ENCODE data around the gene SV2B. TPM values are rescaled to one million over a fixed set of nuclear protein-coding genes. Genes with fewer than 3 reads are reported as not detected.

The SV2B gene
- total RNA-seq, 1 experiment from 2014 or later = 1.4 TPM

GRCh38 chr15:91290553-91290952 is 190.5 kb downstream of the SV2B start (continued):
- TF ChIP-seq ZSCAN18 (CRISPR knock-in tag; IDR thresholded peaks at IDR 0.05) = no peak
- no peak for TF ChIP-seq TP53 (CRISPR knock-in tag; IDR thresholded peaks at IDR 0.05)
- TF ChIP-seq ATF6 (CRISPR knock-in tag; IDR thresholded peaks at IDR 0.05) = no peak
- TF ChIP-seq USF2 (CRISPR knock-in tag; IDR thresholded peaks at IDR 0.05) = no peak

- TF ChIP-seq JUN (CRISPR knock-in tag; IDR thresholded peaks at IDR 0.05) (no peak), PREB (CRISPR knock-in tag; IDR thresholded peaks at IDR 0.05; ENCODE audit: borderline replicate concordance) (no peak), NFYB (CRISPR knock-in tag; conservative IDR thresholded peaks at IDR 0.05; ENCODE audit: low read depth) (peak; percentile 98), USF2 (CRISPR knock-in tag; IDR thresholded peaks at IDR 0.05) (peak; percentile 95), USF1 (CRISPR knock-in tag; IDR thresholded peaks at IDR 0.05) (peak; percentile 96), HMGA2 (CRISPR knock-in tag; IDR thresholded peaks at IDR 0.05) (no peak), GABPB1 (CRISPR knock-in tag; IDR thresholded peaks at IDR 0.05) (no peak), SOX15 (CRISPR knock-in tag; IDR thresholded peaks at IDR 0.05) (no peak), IRF2 (CRISPR knock-in tag; IDR thresholded peaks at IDR 0.05; ENCODE audit: borderline replicate concordance, low read depth) (no peak), CBFB (CRISPR knock-in tag; IDR thresholded peaks at IDR 0.05; ENCODE audit: low read depth) (no peak), CTCF (IDR thresholded peaks at IDR 0.05) (no peak), KAT7 (CRISPR knock-in tag; IDR thresholded peaks at IDR 0.05; ENCODE audit: borderline replicate concordance) (no peak), ETV6 (CRISPR knock-in tag; IDR thresholded peaks at IDR 0.05) (no peak), ZNF219 (CRISPR knock-in tag; IDR thresholded peaks at IDR 0.05; ENCODE audit: borderline replicate concordance) (no peak)
- Mint-ChIP-seq H3K4me1 (0 out of 2 replicates have a peak, but pooled peaks cover 5% of the 10 kb centered on the region), H3K4me3 (no peak overlapping the region), H3K9me3 (peaks cover 12% of the 10 kb centered on the region), H3K27ac (no peak overlapping the region), H3K36me3 (peaks cover 4% of the 10 kb centered on the region), H3K27me3 (ENCODE audit: low read depth) (peaks cover under 1% of the 10 kb centered on the region; the same call in 1 of the 2 replicates)
- POLR2A ChIA-PET = no interaction called here
- DNase-seq (ENCODE audit: low spot score) = peak; percentile 23
- ATAC-seq = peak; percentile 81
- CTCF ChIA-PET = interaction anchor here (0.6 to 1.0 kb wide), 2 partner anchors 20 to 799 kb away, joined by 3 read pairs; no protein-coding TSS in a partner anchor
Observed at GRCh38 chr15:91291673-91292072, 191.6 kb downstream of the SV2B start.

All from WTC11 (cell line).